Endodermal cell (in vitro differentiated cells): ENCODE results near the gene NBAS. TPM values are rescaled to one million over a fixed set of nuclear protein-coding genes. Genes with fewer than 3 reads are reported as not detected.

Experiments
- DNase-seq: peaks from one replicate; pipeline ENCODE4 v3.0.0-alpha.2; 2017
- H3K27ac ChIP-seq: 2 replicates; pipeline ENCODE4 v1.5.1; 2013; ENCODE audit warnings: mild to moderate bottlenecking, low read depth, low read length, moderate library complexity
- H3K27me3 ChIP-seq: 2 replicates; pipeline ENCODE4 v1.6.1; 2013; ENCODE audit warnings: mild to moderate bottlenecking, low read length, moderate library complexity; ENCODE audit not compliant: insufficient read depth, control insufficient read depth, poor library complexity, severe bottlenecking
- H3K36me3 ChIP-seq: 2 replicates; pipeline ENCODE4 v1.7.0; 2013; ENCODE audit warnings: mild to moderate bottlenecking, low read length, moderate library complexity; ENCODE audit not compliant: control insufficient read depth, insufficient read depth
- H3K4me1 ChIP-seq: one replicate; pipeline ENCODE4 v1.7.0; 2013; ENCODE audit warnings: low read length; ENCODE audit not compliant: control insufficient read depth, insufficient read depth
- H3K4me3 ChIP-seq: 2 replicates; pipeline ENCODE4 v1.5.1; 2013; ENCODE audit warnings: mild to moderate bottlenecking, low read length, moderate library complexity
- H3K9ac ChIP-seq: 2 replicates; pipeline ENCODE4 v1.6.1; 2013; ENCODE audit warnings: mild to moderate bottlenecking, low read length, moderate library complexity; ENCODE audit not compliant: poor library complexity, severe bottlenecking; ENCODE audit errors: extremely low read depth
- H3K9me3 ChIP-seq: 2 replicates; pipeline ENCODE4 v1.6.1; 2013; ENCODE audit warnings: mild to moderate bottlenecking, low read length, moderate library complexity; ENCODE audit not compliant: control insufficient read depth
- H3K27ac Mint-ChIP-seq: 2 replicates; pipeline ENCODE4 v1.8.0; 2020; ENCODE audit warnings: mixed read lengths
- H3K27me3 Mint-ChIP-seq: 2 replicates; pipeline ENCODE4 v1.8.0; 2021; ENCODE audit warnings: mild to moderate bottlenecking, mixed read lengths; ENCODE audit not compliant: insufficient read depth
- H3K36me3 Mint-ChIP-seq: 2 replicates; pipeline ENCODE4 v1.8.0; 2020; ENCODE audit warnings: low read depth, mixed read lengths
- H3K4me1 Mint-ChIP-seq: 2 replicates; pipeline ENCODE4 v1.8.0; 2020; ENCODE audit warnings: mixed read lengths
- H3K4me3 Mint-ChIP-seq: 2 replicates; pipeline ENCODE4 v1.8.0; 2020; ENCODE audit warnings: mild to moderate bottlenecking, moderate library complexity, mixed read lengths
- H3K9me3 Mint-ChIP-seq: 2 replicates; pipeline ENCODE4 v1.8.0; 2020; ENCODE audit warnings: mild to moderate bottlenecking, mixed read lengths
- CTCF ChIP-seq: fragments of 200-600 bp; sonication (generic); conservative IDR thresholded peaks from 2 replicates; pipeline ENCODE4 v1.5.0; 2021; ENCODE audit warnings: antibody characterized with exemption, mild to moderate bottlenecking
- WGBS, 2 experiments: methylation state at CpG; one replicate each; pipeline versions ENCODE4 v1.1.5 to v1.1.7; 2013; ENCODE audit warnings: missing lambda C conversion rate in 2 of 2, mixed read lengths in 1 of 2; ENCODE audit not compliant: insufficient coverage in 1 of 2, insufficient read length in 1 of 2; 5-methylcytosine and 5-hydroxymethylcytosine counted together
- total RNA-seq, 2 donors: library from RNA; stranded (reverse); fragmentation: NEBNext Ultra II Directional in 1 of 2; extraction: Animal tissue kit (Norgen Biotek cat#: 25700) in 1 of 2; gene quantifications; 2 replicates in 1 of 2; 3 replicates in 1 of 2; pipeline ENCODE4 v1.2.1, GENCODE V29; 2021

Gene NBAS
- total RNA-seq, 2 donors from 2014 or later, result 47.4 to 54.7 TPM

- no peak for TF ChIP-seq CTCF
- Mint-ChIP-seq H3K27ac (no peak overlapping the region), H3K27me3 (no peaks in the 10 kb centered on the region), H3K4me1 (no peaks in the 10 kb centered on the region), H3K4me3 (no peak overlapping the region), H3K9me3 (peaks cover 15% of the 10 kb centered on the region), H3K36me3 (peaks cover 32% of the 10 kb centered on the region)
- peak overlapping the region; percentile 29 for H3K4me3 ChIP-seq
- peaks cover 28% of the 10 kb centered on the region for H3K9me3 ChIP-seq
- H3K27ac ChIP-seq, result no peak overlapping the region
- WGBS, 2 experiments, result 90% methylated on average over 1 of the region's 1 CpG; no CpG with 5 or more reads in 1 of the 2 experiments
- H3K9ac ChIP-seq, result no peak overlapping the region
- H3K27me3 ChIP-seq, result no peaks in the 10 kb centered on the region
- peaks cover 9% of the 10 kb centered on the region for H3K36me3 ChIP-seq
- no peaks in the 10 kb centered on the region for H3K4me1 ChIP-seq
- DNase-seq, result no peak
Observed at GRCh38 chr2:15206419-15206818, 354.7 kb downstream of the NBAS start.

GRCh38 chr2:15205562-15205961 is 355.6 kb downstream of the NBAS start:
- H3K36me3 Mint-ChIP-seq, result peaks cover 28% of the 10 kb centered on the region
- Histone ChIP-seq H3K4me1 (no peaks in the 10 kb centered on the region), H3K9ac (no peak overlapping the region), H3K36me3 (peaks cover 9% of the 10 kb centered on the region), H3K27me3 (no peaks in the 10 kb centered on the region), H3K27ac (no peak overlapping the region), H3K9me3 (peaks cover 28% of the 10 kb centered on the region), H3K4me3 (peak overlapping the region; percentile 62)
- H3K4me1 Mint-ChIP-seq, result no peaks in the 10 kb centered on the region
- H3K9me3 Mint-ChIP-seq, result peaks cover 14% of the 10 kb centered on the region
- 91 to 100% methylated on average over 2 to 5 of the region's 5 CpGs for WGBS, 2 experiments
- H3K27me3 Mint-ChIP-seq, result no peaks in the 10 kb centered on the region
- H3K4me3 Mint-ChIP-seq, result no peak overlapping the region
- TF ChIP-seq CTCF, result no peak
- no peak for DNase-seq
- H3K27ac Mint-ChIP-seq, result no peak overlapping the region

- TF ChIP-seq CTCF, result no peak
- Mint-ChIP-seq H3K27me3 (no peaks in the 10 kb centered on the region), H3K4me3 (no peak overlapping the region), H3K9me3 (peaks cover 8% of the 10 kb centered on the region), H3K36me3 (peaks cover 11% of the 10 kb centered on the region), H3K4me1 (no peaks in the 10 kb centered on the region), H3K27ac (no peak overlapping the region)
- DNase-seq, result no peak
- H3K4me1 ChIP-seq, result no peaks in the 10 kb centered on the region
- H3K4me3 ChIP-seq, result no peak overlapping the region
- peaks cover 6% of the 10 kb centered on the region for H3K36me3 ChIP-seq
- H3K27ac ChIP-seq, result no peak overlapping the region
- no peaks in the 10 kb centered on the region for H3K27me3 ChIP-seq
- H3K9ac ChIP-seq, result no peak overlapping the region
- 93 to 100% methylated on average over 1 of the region's 1 CpG for WGBS, 2 experiments
- peaks cover 18% of the 10 kb centered on the region for H3K9me3 ChIP-seq
Observed at GRCh38 chr2:15201009-15201408, 360.1 kb downstream of the NBAS start.
